ENCODE results near the gene AGER.

The AGER gene

GRCh38 chr6:32222333-32223230 lies 38.5 kb upstream of the AGER start:
- ATAC-seq (ENCODE audit: low read depth): no peak
- no peak for TF ChIP-seq CTCF (IDR thresholded peaks at IDR 0.05; ENCODE audit: poor library complexity, severe bottlenecking)

GRCh38 chr6:32220021-32220420 lies 36.0 kb upstream of the AGER start:
- Histone ChIP-seq H3K27me3 (ENCODE audit: insufficient read depth, poor library complexity, severe bottlenecking) (no peaks in the 10 kb centered on the region), H3K4me3 (ENCODE audit: severe bottlenecking) (no peak overlapping the region), H3K9me3 (ENCODE audit: severe bottlenecking) (no peaks in the 10 kb centered on the region), H3K4me1 (ENCODE audit: insufficient read depth, poor library complexity, severe bottlenecking) (no peaks in the 10 kb centered on the region), H3K27ac (ENCODE audit: poor library complexity, severe bottlenecking) (no peak overlapping the region), H3K36me3 (ENCODE audit: low read depth) (no peaks in the 10 kb centered on the region)
- DNase-seq (ENCODE audit: low spot score): no peak
- no peak for ATAC-seq (ENCODE audit: low read depth)
- no peak for TF ChIP-seq CTCF (IDR thresholded peaks at IDR 0.05; ENCODE audit: poor library complexity, severe bottlenecking)

More at GRCh38 chr6:32222333-32223230, 38.5 kb upstream of the AGER start:
- Histone ChIP-seq H3K27me3 (ENCODE audit: insufficient read depth, poor library complexity, severe bottlenecking) (no peaks in the 10 kb centered on the region), H3K4me3 (ENCODE audit: severe bottlenecking) (no peak overlapping the region), H3K4me1 (ENCODE audit: insufficient read depth, poor library complexity, severe bottlenecking) (no peaks in the 10 kb centered on the region), H3K9me3 (ENCODE audit: severe bottlenecking) (no peaks in the 10 kb centered on the region), H3K36me3 (ENCODE audit: low read depth) (no peaks in the 10 kb centered on the region), H3K27ac (ENCODE audit: poor library complexity, severe bottlenecking) (no peak overlapping the region)
- DNase-seq (ENCODE audit: low spot score): no peak

- ATAC-seq (ENCODE audit: low read depth) (no peak), DNase-seq (ENCODE audit: low spot score) (no peak)
- Histone ChIP-seq H3K36me3 (ENCODE audit: low read depth) (no peaks in the 10 kb centered on the region), H3K27me3 (ENCODE audit: insufficient read depth, poor library complexity, severe bottlenecking) (no peaks in the 10 kb centered on the region), H3K9me3 (ENCODE audit: severe bottlenecking) (no peaks in the 10 kb centered on the region), H3K4me3 (ENCODE audit: severe bottlenecking) (no peak overlapping the region), H3K4me1 (ENCODE audit: insufficient read depth, poor library complexity, severe bottlenecking) (no peaks in the 10 kb centered on the region), H3K27ac (ENCODE audit: poor library complexity, severe bottlenecking) (no peak overlapping the region)
- TF ChIP-seq CTCF (IDR thresholded peaks at IDR 0.05; ENCODE audit: poor library complexity, severe bottlenecking): no peak
Measured at GRCh38 chr6:32218167-32218566, 34.1 kb upstream of the AGER start.

GRCh38 chr6:32216998-32217397 lies 32.9 kb upstream of the AGER start:
- H3K27me3 ChIP-seq (ENCODE audit: insufficient read depth, poor library complexity, severe bottlenecking): no peaks in the 10 kb centered on the region

More at GRCh38 chr6:32216998-32217397, 32.9 kb upstream of the AGER start:
- ATAC-seq (ENCODE audit: low read depth) (no peak), DNase-seq (ENCODE audit: low spot score) (no peak)
- no peak overlapping the region for H3K4me3 ChIP-seq (ENCODE audit: severe bottlenecking)
- H3K9me3 ChIP-seq (ENCODE audit: severe bottlenecking): no peaks in the 10 kb centered on the region
- TF ChIP-seq CTCF (IDR thresholded peaks at IDR 0.05; ENCODE audit: poor library complexity, severe bottlenecking): no peak
- H3K27ac ChIP-seq (ENCODE audit: poor library complexity, severe bottlenecking): no peak overlapping the region
- no peaks in the 10 kb centered on the region for H3K36me3 ChIP-seq (ENCODE audit: low read depth)
- H3K4me1 ChIP-seq (ENCODE audit: insufficient read depth, poor library complexity, severe bottlenecking): no peaks in the 10 kb centered on the region
